Measurements from ENCODE around the gene GJA10.

DNA sequence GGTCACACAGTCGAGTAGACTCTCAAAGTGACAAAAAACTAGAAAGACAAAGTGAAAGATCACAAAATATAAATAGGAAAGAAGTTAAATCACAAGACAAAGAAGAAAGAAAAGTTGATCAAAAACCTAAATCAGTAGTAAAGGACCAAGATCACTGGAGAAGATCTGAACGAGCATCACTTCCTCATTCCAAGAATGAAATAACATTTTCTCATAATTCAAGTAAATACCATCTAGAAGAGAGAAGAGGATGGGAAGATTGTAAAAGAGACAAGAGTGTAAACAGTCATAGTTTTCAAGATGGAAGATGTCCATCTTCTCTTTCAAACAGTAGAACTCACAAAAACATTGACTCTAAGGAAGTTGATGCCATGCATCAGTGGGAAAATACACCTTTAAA lies 31.6 kb upstream of the GJA10 start:
- TF ChIP-seq, protein P1, sequence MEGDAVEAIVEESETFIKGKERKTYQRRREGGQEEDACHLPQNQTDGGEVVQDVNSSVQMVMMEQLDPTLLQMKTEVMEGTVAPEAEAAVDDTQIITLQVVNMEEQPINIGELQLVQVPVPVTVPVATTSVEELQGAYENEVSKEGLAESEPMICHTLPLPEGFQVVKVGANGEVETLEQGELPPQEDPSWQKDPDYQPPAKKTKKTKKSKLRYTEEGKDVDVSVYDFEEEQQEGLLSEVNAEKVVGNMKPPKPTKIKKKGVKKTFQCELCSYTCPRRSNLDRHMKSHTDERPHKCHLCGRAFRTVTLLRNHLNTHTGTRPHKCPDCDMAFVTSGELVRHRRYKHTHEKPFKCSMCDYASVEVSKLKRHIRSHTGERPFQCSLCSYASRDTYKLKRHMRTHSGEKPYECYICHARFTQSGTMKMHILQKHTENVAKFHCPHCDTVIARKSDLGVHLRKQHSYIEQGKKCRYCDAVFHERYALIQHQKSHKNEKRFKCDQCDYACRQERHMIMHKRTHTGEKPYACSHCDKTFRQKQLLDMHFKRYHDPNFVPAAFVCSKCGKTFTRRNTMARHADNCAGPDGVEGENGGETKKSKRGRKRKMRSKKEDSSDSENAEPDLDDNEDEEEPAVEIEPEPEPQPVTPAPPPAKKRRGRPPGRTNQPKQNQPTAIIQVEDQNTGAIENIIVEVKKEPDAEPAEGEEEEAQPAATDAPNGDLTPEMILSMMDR (IDR thresholded peaks at IDR 0.05; ENCODE audit: low read depth, low read length, poor library complexity, severe bottlenecking), result no peak
- no peak for TF ChIP-seq EZH2phosphoT487 (IDR thresholded peaks at IDR 0.05; ENCODE audit: borderline replicate concordance, low read length)
